Measurements from ENCODE around the gene TENM4.
A peak's percentile ranks its signal among the peaks of the same experiment; 100 is the strongest.

The TENM4 gene

DNA sequence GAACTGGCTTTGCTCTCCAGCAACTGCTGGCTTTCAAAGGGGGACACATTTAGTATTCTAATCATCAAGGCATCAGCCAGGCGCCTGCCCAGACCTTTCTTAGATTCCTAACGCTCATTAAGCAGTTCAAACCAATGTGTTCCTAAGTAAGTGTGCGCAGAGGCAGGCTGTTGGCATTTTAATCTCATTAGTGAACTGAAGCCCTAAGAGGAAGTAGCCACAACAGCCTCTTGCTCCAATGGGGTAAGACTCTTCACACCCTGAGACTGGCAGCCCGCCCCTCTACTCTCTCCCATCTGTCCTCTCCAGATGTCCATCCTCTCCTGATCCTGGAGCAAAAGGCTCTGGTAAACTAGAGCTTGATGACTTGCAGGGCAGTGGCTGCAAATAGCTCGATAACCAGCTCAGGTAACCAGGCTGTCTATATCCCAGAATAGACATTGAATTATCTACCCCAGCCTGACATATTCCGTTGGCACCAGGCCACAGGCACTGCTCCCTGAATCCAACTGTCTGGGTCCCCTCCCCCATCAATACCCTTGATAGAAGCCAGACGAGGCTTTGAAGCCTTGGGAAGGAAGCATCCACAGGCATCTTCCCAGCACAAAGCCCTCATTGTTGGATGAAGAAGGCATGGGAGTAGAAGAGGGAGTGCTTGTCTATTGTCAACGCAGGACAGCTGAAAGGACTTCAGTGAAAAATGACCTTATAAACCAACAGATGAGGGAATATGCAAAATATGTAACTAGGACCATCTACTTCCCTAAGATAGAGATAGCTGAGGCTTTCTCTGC is 321.1 kb downstream of the TENM4 start:
- DNase-seq (ENCODE audit: low read depth) = no peak

- no peak for DNase-seq (ENCODE audit: low read depth)
Measured at GRCh38 chr11:79117488-79117887, 323.3 kb downstream of the TENM4 start.

DNA sequence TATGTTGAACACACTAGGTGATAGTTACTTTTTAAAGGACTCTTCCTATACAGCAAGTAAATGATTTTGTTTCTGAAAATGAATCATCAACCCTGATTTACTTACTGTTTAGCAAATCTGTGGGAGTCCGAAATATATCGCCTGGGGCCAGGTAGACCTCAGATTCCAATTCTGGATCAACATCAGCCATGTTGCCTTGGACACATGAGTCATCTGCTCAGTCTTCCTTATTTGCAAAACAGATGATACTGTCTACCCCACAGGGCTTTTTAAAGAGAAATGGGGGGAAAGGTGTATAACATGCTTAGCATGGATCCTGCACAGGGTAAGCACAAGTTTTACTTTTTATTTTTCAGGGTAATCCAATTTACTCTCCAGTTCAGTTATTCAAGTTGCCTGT is 324.2 kb downstream of the TENM4 start:
- no peak for DNase-seq (ENCODE audit: low read depth)

GRCh38 chr11:79113054-79113690 is 327.7 kb downstream of the TENM4 start:
- no peak for DNase-seq (ENCODE audit: low read depth)

DNA sequence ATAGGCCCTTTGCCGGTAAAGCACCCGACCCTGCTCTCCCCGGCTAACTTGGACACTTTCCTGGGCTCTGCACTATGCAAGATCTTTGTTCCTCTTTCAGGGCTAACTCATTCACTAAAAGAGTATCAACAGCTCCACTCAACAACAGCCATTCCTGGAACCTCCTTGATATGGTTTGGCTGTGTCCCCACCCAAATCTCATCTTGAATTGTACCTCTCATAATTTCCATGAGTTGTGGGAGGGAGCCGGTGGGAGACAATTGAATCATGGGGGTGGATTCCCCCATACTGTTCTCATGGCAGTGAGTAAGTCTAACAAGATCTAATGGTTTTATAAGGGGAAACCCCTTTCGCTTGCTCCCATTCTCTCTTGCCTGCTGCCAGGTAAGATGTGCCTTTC is 330.0 kb downstream of the TENM4 start:
- DNase-seq (ENCODE audit: low read depth) = no peak

GRCh38 chr11:79110321-79110720 is 330.5 kb downstream of the TENM4 start:
- no peak for DNase-seq (ENCODE audit: low read depth)

DNA sequence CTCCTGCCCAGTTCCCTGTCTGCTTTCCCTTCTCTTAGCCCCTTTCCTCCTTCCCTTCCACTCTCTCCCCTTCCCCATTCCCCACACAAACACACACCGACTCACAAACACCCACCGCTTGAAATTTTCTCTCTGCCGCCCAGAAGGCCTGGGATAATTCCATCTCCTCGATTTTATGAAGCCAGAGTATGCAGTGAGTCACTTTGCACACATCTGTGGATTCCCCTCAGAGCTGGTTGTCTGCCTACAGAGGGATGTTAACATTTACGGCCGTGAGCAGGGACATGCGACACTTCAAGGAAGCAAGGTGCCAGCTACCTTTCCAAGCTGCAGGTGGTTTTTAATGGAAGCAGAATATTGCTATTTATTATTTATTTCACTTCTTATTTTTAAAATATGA is 332.0 kb downstream of the TENM4 start:
- DNase-seq (ENCODE audit: low read depth) = peak; percentile 16

- no peak for DNase-seq (ENCODE audit: low read depth)
Measured at GRCh38 chr11:79102840-79103239, 338.0 kb downstream of the TENM4 start.

DNA sequence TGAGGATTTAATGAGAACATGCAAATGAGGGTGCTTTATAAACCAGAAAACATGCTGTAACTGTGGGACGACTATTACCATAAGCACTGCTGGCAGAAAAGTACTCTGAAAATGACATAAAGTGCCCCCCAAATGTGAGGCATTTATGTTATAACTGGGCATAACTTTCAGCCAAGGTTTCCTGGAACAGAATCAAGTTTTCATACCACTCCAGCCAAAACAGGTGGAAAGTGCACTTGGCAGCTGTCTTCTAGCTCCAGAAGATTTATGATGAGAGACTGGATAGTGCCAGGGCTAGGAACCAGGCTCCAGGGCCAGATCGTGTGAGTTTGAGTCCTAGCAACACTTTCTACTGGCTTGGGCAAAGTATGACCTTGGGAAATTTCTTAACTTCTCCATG is 339.2 kb downstream of the TENM4 start:
- DNase-seq (ENCODE audit: low read depth) = no peak

DNA sequence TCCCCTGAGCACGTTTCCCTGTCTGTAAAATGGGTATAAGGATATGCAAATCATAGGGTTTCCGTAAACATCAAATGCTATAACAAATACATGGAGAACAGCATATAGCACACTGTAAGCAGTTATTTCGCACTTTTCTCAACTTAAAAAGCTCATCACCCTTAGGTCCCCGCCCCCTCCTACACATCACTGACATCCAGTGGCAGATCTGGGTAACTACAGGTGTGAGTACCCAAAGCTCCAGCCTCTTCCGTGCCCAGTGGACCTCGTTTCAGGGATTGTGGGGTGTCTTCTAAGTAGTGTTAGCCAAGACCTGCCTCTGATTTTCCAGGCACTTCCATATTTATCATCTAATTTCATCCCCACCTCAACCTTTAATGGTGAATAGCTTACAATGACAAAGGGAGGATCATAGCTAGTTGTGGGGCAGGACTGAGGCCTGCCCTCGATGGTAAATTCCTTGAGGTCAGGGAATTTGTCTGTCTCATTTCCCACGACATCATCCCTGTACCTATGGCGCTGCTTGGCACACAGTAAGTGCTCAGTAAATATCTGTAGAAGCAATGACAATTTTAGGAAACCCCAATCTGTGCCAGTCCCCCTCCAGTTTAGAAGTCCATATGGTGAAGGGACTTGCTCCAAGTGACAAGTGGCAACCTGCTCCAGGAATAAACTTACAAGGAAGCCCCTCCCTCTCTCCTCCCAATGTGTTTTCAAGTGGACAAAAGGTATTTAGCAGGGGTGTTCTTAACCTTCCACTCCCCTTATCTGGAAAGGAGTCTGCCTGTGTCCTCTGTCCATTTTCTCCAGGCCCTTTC is 340.5 kb downstream of the TENM4 start:
- DNase-seq (ENCODE audit: low read depth) = no peak

DNA sequence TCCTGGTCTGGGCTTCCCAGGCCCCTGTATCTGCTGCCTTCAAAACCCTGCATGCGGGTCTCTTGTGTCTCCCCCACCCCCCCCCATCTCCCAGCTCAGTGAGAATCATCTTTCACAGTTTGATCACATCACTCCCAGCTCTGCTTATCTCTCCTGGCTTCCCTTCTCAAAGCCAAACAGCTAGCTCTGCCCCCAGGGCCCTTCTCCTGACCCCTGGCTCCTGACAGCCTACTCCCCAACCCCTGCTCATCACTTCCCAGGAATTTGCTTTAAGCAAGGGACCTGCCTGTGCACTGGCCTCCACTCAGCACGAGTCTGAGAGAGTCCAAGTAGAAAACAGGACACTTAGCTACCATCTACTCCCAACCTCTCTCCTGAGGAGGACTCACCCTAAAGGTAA is 342.7 kb downstream of the TENM4 start:
- no peak for DNase-seq (ENCODE audit: low read depth)

GRCh38 chr11:79097246-79097875 is 343.5 kb downstream of the TENM4 start:
- DNase-seq (ENCODE audit: low read depth) = no peak

- DNase-seq (ENCODE audit: low read depth) = no peak
Measured at GRCh38 chr11:79095424-79095823, 345.4 kb downstream of the TENM4 start.

- no peak for DNase-seq (ENCODE audit: low read depth)
Measured at GRCh38 chr11:79094616-79095015, 346.2 kb downstream of the TENM4 start.

DNA sequence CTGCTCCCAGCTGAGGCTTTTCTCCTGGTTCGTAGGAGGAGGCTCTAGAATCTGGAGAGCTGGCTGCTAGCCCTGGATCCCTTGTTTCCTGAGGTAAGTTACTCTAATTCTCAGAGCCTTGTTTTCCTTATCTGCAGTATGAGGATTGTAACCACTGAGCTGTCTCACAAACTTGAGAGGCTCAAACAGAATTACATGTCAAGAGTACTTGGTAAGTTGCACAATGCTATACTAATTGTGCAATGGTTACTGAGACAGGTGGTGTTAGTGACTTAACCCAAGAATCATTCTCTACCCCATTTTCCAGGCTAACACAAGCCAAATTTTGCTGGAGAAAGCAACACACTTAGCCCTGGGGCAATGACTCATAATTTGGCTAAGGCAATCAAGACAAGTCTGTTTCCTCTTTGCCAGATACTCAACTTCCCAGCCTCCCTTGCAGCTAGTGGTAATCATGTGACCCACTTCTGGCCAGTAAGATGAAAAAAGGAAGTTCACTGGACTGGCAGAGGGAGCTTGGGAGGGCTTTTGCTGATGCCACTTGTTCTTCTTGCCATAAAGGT is 348.0 kb downstream of the TENM4 start:
- DNase-seq (ENCODE audit: low read depth) = peak; percentile 97

- DNase-seq (ENCODE audit: low read depth) = no peak
Measured at GRCh38 chr11:79090191-79090705, 350.6 kb downstream of the TENM4 start.

DNA sequence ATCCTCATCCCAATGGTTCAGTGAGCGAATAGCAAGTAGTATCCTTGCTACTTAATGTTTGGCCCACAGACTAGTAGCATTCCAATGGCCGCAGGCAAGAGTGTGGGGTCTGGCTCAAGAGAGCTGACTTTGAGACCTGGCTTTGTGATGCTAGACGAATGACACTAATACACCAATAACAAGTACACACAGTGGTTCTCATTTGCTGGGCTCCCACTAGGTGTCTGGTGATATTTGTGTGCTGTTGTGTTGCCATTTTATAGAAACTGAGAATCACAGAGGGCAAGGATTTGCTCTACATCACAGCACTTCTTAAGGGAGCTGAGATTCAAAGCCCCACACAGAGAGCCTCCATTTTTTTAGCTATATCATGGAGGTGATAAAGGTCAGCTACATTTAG is 351.2 kb downstream of the TENM4 start:
- DNase-seq (ENCODE audit: low read depth) = no peak

DNA sequence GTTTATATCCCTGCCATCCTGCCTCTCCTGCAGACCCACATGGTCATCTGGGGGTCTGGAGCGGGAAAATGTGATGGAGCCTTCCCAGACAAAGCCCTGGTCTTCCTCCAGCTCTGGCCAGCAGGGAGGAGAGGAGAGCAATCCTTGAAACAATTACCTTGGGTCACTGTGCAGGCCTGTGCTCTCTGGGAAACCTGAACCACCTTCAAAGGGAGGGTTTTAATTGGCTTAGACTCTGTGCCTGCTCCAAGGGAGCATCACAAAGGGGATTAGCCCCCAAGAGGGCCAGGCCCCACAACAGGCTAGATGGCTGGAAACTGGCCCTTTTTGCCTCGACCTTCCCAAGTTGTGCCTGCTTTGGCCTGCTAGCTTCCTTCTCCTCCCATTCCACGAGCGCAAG is 351.9 kb downstream of the TENM4 start:
- DNase-seq (ENCODE audit: low read depth) = no peak

- DNase-seq (ENCODE audit: low read depth) = no peak
Measured at GRCh38 chr11:79087961-79088318, 352.9 kb downstream of the TENM4 start.

DNA sequence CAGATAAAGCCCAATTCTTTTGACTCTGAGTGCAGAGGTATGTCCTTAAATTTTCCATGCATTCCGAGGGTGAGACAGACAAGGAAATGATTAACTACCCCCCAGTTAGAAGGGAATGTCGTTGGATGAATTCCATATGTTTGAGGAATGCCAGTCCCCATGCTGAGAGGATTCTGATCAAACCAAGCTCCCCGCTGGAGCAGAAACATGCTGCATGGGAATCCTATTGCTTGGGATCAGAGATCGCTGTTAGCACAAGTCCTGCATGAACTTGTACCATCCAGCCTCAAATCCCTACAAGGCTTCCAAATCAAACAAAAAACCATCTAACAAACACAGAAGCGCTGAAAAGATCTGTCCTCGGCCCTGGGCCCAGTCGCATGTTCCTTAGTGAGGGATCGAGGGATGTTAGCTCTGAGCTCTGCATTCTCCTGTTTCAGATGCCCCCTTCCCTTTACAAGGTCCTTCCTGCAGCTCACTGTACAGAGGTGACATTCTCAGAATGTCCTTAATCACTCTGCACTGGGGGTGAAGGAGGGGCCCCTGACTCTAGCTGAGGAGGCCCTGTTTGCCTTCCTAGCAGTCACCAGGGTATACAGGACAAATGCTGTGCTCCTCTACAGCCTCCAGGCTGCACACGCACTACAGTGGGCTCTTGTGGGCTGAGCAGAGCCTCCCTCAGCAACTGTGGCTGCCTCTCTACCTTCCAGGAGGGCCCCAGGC is 353.4 kb downstream of the TENM4 start:
- peak; percentile 34 for DNase-seq (ENCODE audit: low read depth)

DNA sequence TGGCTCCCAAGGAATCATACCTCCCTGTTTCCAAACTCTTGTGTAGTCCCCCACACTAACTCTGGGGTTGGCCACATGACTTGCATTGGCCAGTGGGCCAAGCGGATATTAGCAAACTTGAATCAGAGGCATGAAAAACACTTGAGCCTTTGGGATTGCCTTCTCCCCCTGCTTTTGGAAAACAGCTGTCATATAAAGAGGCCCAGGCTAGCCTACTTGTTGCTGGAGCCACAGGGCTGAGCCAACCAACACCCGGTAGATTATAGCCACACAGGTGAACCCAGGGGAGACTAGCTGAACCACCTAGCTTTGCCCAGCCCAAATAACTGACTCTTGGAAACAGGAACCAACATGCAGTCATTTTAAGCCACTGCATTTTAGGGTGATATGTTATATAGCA is 354.8 kb downstream of the TENM4 start:
- DNase-seq (ENCODE audit: low read depth) = no peak
